Liver (tissue), 9 donors: ENCODE results near the gene LAPTM4A. TPM values are rescaled to one million over a fixed set of nuclear protein-coding genes. Genes with fewer than 3 reads are reported as not detected.

ENCODE experiments used
- DNase-seq: peaks from one replicate; pipeline ENCODE4 v3.0.0-alpha.2; 2017; ENCODE audit warnings: low spot score
- H3K27ac ChIP-seq, 2 donors: one replicate each; pipeline ENCODE4 v1.7.0; 2013; ENCODE audit warnings: inconsistent platforms in 2 of 2, low read length in 2 of 2, control low read depth in 1 of 2, low read depth in 1 of 2, mild to moderate bottlenecking in 1 of 2
- H3K27me3 ChIP-seq, 4 donors: one replicate each; pipeline versions ENCODE4 v1.6.1 to v1.7.0; 2013; ENCODE audit warnings: low read length in 3 of 4, inconsistent platforms in 1 of 4, mild to moderate bottlenecking in 1 of 4, moderate library complexity in 1 of 4; ENCODE audit not compliant: control insufficient read depth in 4 of 4, insufficient read depth in 4 of 4
- H3K36me3 ChIP-seq, 4 donors: one replicate each; pipeline versions ENCODE4 v1.6.1 to v1.7.0; 2013; ENCODE audit warnings: low read length in 3 of 4, mild to moderate bottlenecking in 3 of 4, low read depth in 1 of 4, moderate library complexity in 1 of 4; ENCODE audit not compliant: control insufficient read depth in 4 of 4, insufficient read depth in 3 of 4
- H3K4me1 ChIP-seq, 4 donors: one replicate each; pipeline versions ENCODE4 v1.6.1 to v1.7.0; 2013; ENCODE audit warnings: low read length in 3 of 4, mild to moderate bottlenecking in 3 of 4, moderate library complexity in 1 of 4; ENCODE audit not compliant: control insufficient read depth in 4 of 4, insufficient read depth in 4 of 4
- H3K4me3 ChIP-seq, 3 donors: one replicate each; pipeline versions ENCODE4 v1.6.1 to v1.7.0; 2013; ENCODE audit warnings: low read length in 3 of 3, control low read depth in 1 of 3, low read depth in 1 of 3, mild to moderate bottlenecking in 1 of 3
- H3K9ac ChIP-seq, 2 donors: one replicate each; pipeline ENCODE4 v1.7.0; 2013; ENCODE audit warnings: low read length in 2 of 2, mild to moderate bottlenecking in 2 of 2, moderate library complexity in 2 of 2, control low read depth in 1 of 2, low read depth in 1 of 2
- H3K9me3 ChIP-seq, 4 donors: one replicate each; pipeline versions ENCODE4 v1.6.1 to v1.7.0; 2013; ENCODE audit warnings: low read length in 3 of 4; ENCODE audit not compliant: control insufficient read depth in 4 of 4
- ATF3 ChIP-seq: IDR thresholded peaks from 2 replicates; pipeline ENCODE4 v1.6.1; 2016; ENCODE audit warnings: antibody characterized with exemption
- CTCF ChIP-seq: fragments of 150-350 bp; IDR thresholded peaks from 2 replicates; pipeline ENCODE4 v1.5.1; 2017; ENCODE audit warnings: improper control_type of control experiment, low read depth, low read length; ENCODE audit not compliant: missing input control
- EGR1 ChIP-seq, 2 donors: IDR thresholded peaks; 2 replicates each; pipeline ENCODE4 v1.6.1; 2016 to 2018; ENCODE audit warnings: antibody characterized with exemption in 2 of 2, low read depth in 2 of 2
- FOXA1 ChIP-seq: IDR thresholded peaks from 2 replicates; pipeline ENCODE4 v1.6.1; 2016; ENCODE audit warnings: antibody characterized with exemption
- FOXA2 ChIP-seq: IDR thresholded peaks from 2 replicates; pipeline ENCODE4 v1.6.1; 2016; ENCODE audit warnings: antibody characterized with exemption
- GABPA ChIP-seq, 2 donors: IDR thresholded peaks in 1 of 2; conservative IDR thresholded peaks in 1 of 2; 2 replicates each; pipeline ENCODE4 v1.6.1; 2016; ENCODE audit warnings: antibody characterized with exemption in 2 of 2, mild to moderate bottlenecking in 1 of 2, moderate library complexity in 1 of 2
- HNF4A ChIP-seq, 2 donors: conservative IDR thresholded peaks; 2 replicates each; pipeline ENCODE4 v1.6.1; 2016; ENCODE audit warnings: antibody characterized with exemption in 2 of 2, mild to moderate bottlenecking in 2 of 2
- HNF4G ChIP-seq: IDR thresholded peaks from 2 replicates; pipeline ENCODE4 v1.6.1; 2016; ENCODE audit warnings: antibody characterized with exemption
- JUND ChIP-seq, 2 donors: IDR thresholded peaks; 2 replicates each; pipeline ENCODE4 v1.6.1; 2016; ENCODE audit warnings: antibody characterized with exemption in 2 of 2
- MAX ChIP-seq: IDR thresholded peaks from 2 replicates; pipeline ENCODE4 v1.6.1; 2016; ENCODE audit warnings: antibody characterized with exemption
- NR2F2 ChIP-seq: IDR thresholded peaks from 2 replicates; pipeline ENCODE4 v1.6.1; 2016; ENCODE audit warnings: antibody characterized with exemption
- RAD21 ChIP-seq, 2 donors: IDR thresholded peaks; 2 replicates each; pipeline ENCODE4 v1.6.1; 2016; ENCODE audit warnings: antibody characterized with exemption in 2 of 2, mild to moderate bottlenecking in 2 of 2
- REST ChIP-seq: IDR thresholded peaks from 2 replicates; pipeline ENCODE4 v1.6.1; 2016; ENCODE audit warnings: antibody characterized with exemption, mild to moderate bottlenecking
- RXRA ChIP-seq, 2 donors: IDR thresholded peaks; 2 replicates each; pipeline ENCODE4 v1.6.1; 2017 to 2018; ENCODE audit warnings: antibody characterized with exemption in 2 of 2, mild to moderate bottlenecking in 1 of 2
- SP1 ChIP-seq: IDR thresholded peaks from 2 replicates; pipeline ENCODE4 v1.6.1; 2018; ENCODE audit warnings: antibody characterized with exemption, mild to moderate bottlenecking
- TAF1 ChIP-seq: conservative IDR thresholded peaks from 2 replicates; pipeline ENCODE4 v1.6.1; 2016; ENCODE audit warnings: antibody characterized with exemption, mild to moderate bottlenecking
- WGBS: extraction: QIAGEN DNeasy Blood & Tissue Kit; methylation state at CpG from one replicate; pipeline ENCODE4 v1.1.7; 2013; 5-methylcytosine and 5-hydroxymethylcytosine counted together
- polyA plus RNA-seq, 2 donors: library from polyadenylated mRNA; stranded (reverse) in 1 of 2; unstranded in 1 of 2; fragments of 200-250 nt in 1 of 2; fragments of >200 nt in 1 of 2; fragmentation: Nextera tagmentation in 1 of 2; extraction: Ambion mirVana in 1 of 2; gene quantifications; one replicate each; pipeline versions ENCODE4 v1.2.1 to v1.2.3, GENCODE V29; 2013 to 2015
- total RNA-seq, 2 donors: library from RNA; depleted of rRNA; stranded (reverse); fragments of >200 nt; gene quantifications; one replicate each; pipeline ENCODE4 v1.2.3, GENCODE V29; 2014
- donor health status: healthy.
- donor health status: healthy.
- donor health status: healthy.
- donor health status: healthy.
- donor health status: healthy.

LAPTM4A gene
- total and polyA plus RNA-seq, 4 donors, result 69.1 to 183 (median 122) TPM

- Histone ChIP-seq H3K4me1 (peaks cover 3 to 28% (median 17%) of the 10 kb centered on the region in 4 donors), H3K4me3 (no peak overlapping the region), H3K9me3 (no peaks in the 10 kb centered on the region), H3K9ac (no peak overlapping the region), H3K27me3 (no peaks in the 10 kb centered on the region), H3K36me3 (peaks cover 2 to 14% (median 9%) of the 10 kb centered on the region in 4 donors), H3K27ac (no peak overlapping the region)
- 95% methylated on average over 4 of the region's 4 CpGs for WGBS
- TF ChIP-seq ATF3, result no peak
- no peak for TF ChIP-seq FOXA2
- no peak for TF ChIP-seq HNF4G
- TF ChIP-seq SP1, result no peak
- no peak for TF ChIP-seq REST
- no peak for TF ChIP-seq NR2F2
- TF ChIP-seq MAX, result no peak
- TF ChIP-seq CTCF, result no peak
- TF ChIP-seq RAD21 (IDR thresholded peaks at IDR 0.05), result no peak
- TF ChIP-seq EGR1 (IDR thresholded peaks at IDR 0.05; ENCODE audit: low read depth in 2 of 2), result no peak
- no peak for TF ChIP-seq HNF4A (conservative IDR thresholded peaks at IDR 0.05)
- TF ChIP-seq JUND (IDR thresholded peaks at IDR 0.05), result no peak
- TF ChIP-seq TAF1, result no peak
- no peak for DNase-seq
These were observed 6.7 kb downstream of the LAPTM4A start for GRCh38 chr2:20044778-20045177.

- H3K27ac ChIP-seq, result no peak overlapping the region
- no peak overlapping the region for H3K4me3 ChIP-seq
- TF ChIP-seq GABPA (IDR thresholded peaks at IDR 0.05 in 1 of 2, conservative IDR thresholded peaks at IDR 0.05 in 1 of 2) (no peak), CTCF (no peak), REST (no peak), RXRA (IDR thresholded peaks at IDR 0.05) (no peak), TAF1 (no peak), HNF4G (no peak), ATF3 (no peak), FOXA1 (no peak), JUND (IDR thresholded peaks at IDR 0.05) (no peak), MAX (no peak)
- H3K27me3 ChIP-seq, result no peaks in the 10 kb centered on the region
- peaks cover 0 to 12% (median 2%) of the 10 kb centered on the region in 4 donors for H3K4me1 ChIP-seq
- peaks cover 6 to 32% (median 20%) of the 10 kb centered on the region in 4 donors for H3K36me3 ChIP-seq
- no peak for DNase-seq
- H3K9ac ChIP-seq, result no peak overlapping the region
- H3K9me3 ChIP-seq, result no peaks in the 10 kb centered on the region
- WGBS, result 29% methylated on average over 2 of the region's 2 CpGs
These were observed 8.9 kb downstream of the LAPTM4A start for GRCh38 chr2:20042531-20042930.
